Measurements from ENCODE around the gene PDE6A.

GRCh38 chr5:149886692-149887470 lies 57.7 kb downstream of the PDE6A start:
- TF ChIP-seq, protein P1, sequence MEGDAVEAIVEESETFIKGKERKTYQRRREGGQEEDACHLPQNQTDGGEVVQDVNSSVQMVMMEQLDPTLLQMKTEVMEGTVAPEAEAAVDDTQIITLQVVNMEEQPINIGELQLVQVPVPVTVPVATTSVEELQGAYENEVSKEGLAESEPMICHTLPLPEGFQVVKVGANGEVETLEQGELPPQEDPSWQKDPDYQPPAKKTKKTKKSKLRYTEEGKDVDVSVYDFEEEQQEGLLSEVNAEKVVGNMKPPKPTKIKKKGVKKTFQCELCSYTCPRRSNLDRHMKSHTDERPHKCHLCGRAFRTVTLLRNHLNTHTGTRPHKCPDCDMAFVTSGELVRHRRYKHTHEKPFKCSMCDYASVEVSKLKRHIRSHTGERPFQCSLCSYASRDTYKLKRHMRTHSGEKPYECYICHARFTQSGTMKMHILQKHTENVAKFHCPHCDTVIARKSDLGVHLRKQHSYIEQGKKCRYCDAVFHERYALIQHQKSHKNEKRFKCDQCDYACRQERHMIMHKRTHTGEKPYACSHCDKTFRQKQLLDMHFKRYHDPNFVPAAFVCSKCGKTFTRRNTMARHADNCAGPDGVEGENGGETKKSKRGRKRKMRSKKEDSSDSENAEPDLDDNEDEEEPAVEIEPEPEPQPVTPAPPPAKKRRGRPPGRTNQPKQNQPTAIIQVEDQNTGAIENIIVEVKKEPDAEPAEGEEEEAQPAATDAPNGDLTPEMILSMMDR (IDR thresholded peaks at IDR 0.05; ENCODE audit: low read depth, low read length, poor library complexity, severe bottlenecking), result no peak
- TF ChIP-seq EZH2phosphoT487 (IDR thresholded peaks at IDR 0.05; ENCODE audit: borderline replicate concordance, low read length), result no peak

Measured in DOHH2 (cell line).